HCT116 (cell line): Measurements from ENCODE around the gene IL19. TPM values are rescaled to one million over a fixed set of nuclear protein-coding genes. Genes with fewer than 3 reads are reported as not detected.

ENCODE experiments used
- ATAC-seq: fragments of 200-7000 bp; cut with Tn5 transposase; 2 replicates; pipeline ENCODE4 v1.9.1; 2020; ENCODE audit warnings: mild to moderate bottlenecking, moderate library complexity
- BruUV-seq: library from RNA; stranded (reverse); fragments of 400-500 nt; replicated peaks from 2 replicates; lab custom pipeline; 2021; lab: Mats Ljungman, UMichigan
- CTCF ChIA-PET: fragments of 300-600 bp; sonication (Branson Sonifier 250); formaldehyde crosslinking; loops from one replicate; lab custom pipeline; 2021; ENCODE audit warnings: antibody characterized with exemption; lab: Charles Lee
- POLR2A ChIA-PET: fragments of 300-600, 350-600 bp; sonication (Branson Sonifier 250); formaldehyde crosslinking; loops from one replicate; lab custom pipeline; 2021; ENCODE audit warnings: antibody characterized with exemption; lab: Charles Lee
- RAD21 ChIA-PET, 2 experiments: fragments of 300-600 bp; sonication (Branson Sonifier 250); formaldehyde crosslinking; loops; one replicate each; lab custom pipeline; 2023; ENCODE audit warnings: low total read pairs in 2 of 2; ENCODE audit not compliant: uncharacterized antibody in 2 of 2, unreplicated experiment in 2 of 2, low non-redundant PET in 1 of 2; lab: Charles Lee
- DNase-seq: peaks from one replicate; pipeline ENCODE4 v3.0.0-alpha.2; 2010; ENCODE audit warnings: low read depth, low spot score
- H2AFZ ChIP-seq: fragments of 200-600 bp; shearing (Covaris generic), sonication (generic); 2 replicates; pipeline ENCODE4 v1.6.1; 2017; ENCODE audit warnings: low read depth, mixed run types, mixed read lengths, antibody characterized with exemption, low read length; ENCODE audit not compliant: poor library complexity, severe bottlenecking
- H3K27ac ChIP-seq: 2 replicates; pipeline ENCODE4 v1.5.1; 2012; ENCODE audit warnings: low read depth, low read length
- H3K27me3 ChIP-seq: fragments of 200-600 bp; sonication (generic); 2 replicates; pipeline ENCODE4 v1.6.1; 2016; ENCODE audit warnings: mixed run types, low read length, mixed read lengths; ENCODE audit not compliant: insufficient read depth
- H3K36me3 ChIP-seq, 2 experiments: fragments of 200-500 bp in 1 of 2; fragments of 200-600 bp in 1 of 2; sonication (Bioruptor generic) in 1 of 2; sonication (generic) in 1 of 2; 2 replicates each; pipeline versions ENCODE4 v1.5.1 to v1.6.1; 2014 to 2016; ENCODE audit warnings: low read length in 2 of 2, inconsistent platforms in 1 of 2, mixed read lengths in 1 of 2, mixed run types in 1 of 2; ENCODE audit not compliant: insufficient read depth in 2 of 2, control insufficient read depth in 1 of 2
- H3K4me1 ChIP-seq, 2 experiments: fragments of 200-600 bp in 1 of 2; sonication (generic) in 1 of 2; 2 replicates each; pipeline versions ENCODE4 v1.5.1 to v1.6.1; 2012 to 2017; ENCODE audit warnings: low read length in 2 of 2, inconsistent platforms in 1 of 2, mild to moderate bottlenecking in 1 of 2, mixed read lengths in 1 of 2, mixed run types in 1 of 2, moderate library complexity in 1 of 2; ENCODE audit not compliant: insufficient read depth in 2 of 2, control insufficient read depth in 1 of 2
- H3K4me2 ChIP-seq: fragments of 200-600 bp; sonication (generic); 2 replicates; pipeline ENCODE4 v1.6.1; 2017; ENCODE audit warnings: mixed run types, low read length, mixed read lengths
- H3K4me3 ChIP-seq, 2 experiments: fragments of 200-600 bp in 1 of 2; sonication (generic) in 1 of 2; replicated peaks in 1 of 2; 2 replicates each; pipeline ENCODE4 v1.5.1; 2011 to 2016; ENCODE audit warnings: low read length in 2 of 2, control low read depth in 1 of 2, low read depth in 1 of 2, mild to moderate bottlenecking in 1 of 2, mixed read lengths in 1 of 2, mixed run types in 1 of 2
- H3K79me2 ChIP-seq: fragments of 200-600 bp; sonication (generic); 2 replicates; pipeline ENCODE4 v1.6.1; 2017; ENCODE audit warnings: mild to moderate bottlenecking, mixed run types, low read length, moderate library complexity, mixed read lengths; ENCODE audit not compliant: insufficient read depth
- H3K9ac ChIP-seq: fragments of 200-600 bp; sonication (generic); 2 replicates; pipeline ENCODE4 v1.6.1; 2016; ENCODE audit warnings: low read length, mixed read lengths
- H3K9me2 ChIP-seq: fragments of 200-600 bp; sonication (generic), shearing (Covaris generic); 2 replicates; pipeline ENCODE4 v1.6.1; 2017; ENCODE audit warnings: mixed run types, mild to moderate bottlenecking, moderate library complexity; ENCODE audit not compliant: insufficient read depth
- H3K9me3 ChIP-seq, 2 experiments: fragments of 200-500 bp in 1 of 2; fragments of 200-600 bp in 1 of 2; sonication (Bioruptor generic) in 1 of 2; sonication (generic) in 1 of 2; 2 replicates each; pipeline ENCODE4 v1.6.1; 2014 to 2017; ENCODE audit warnings: low read length in 2 of 2, mixed read lengths in 2 of 2, inconsistent platforms in 1 of 2, low read depth in 1 of 2, mild to moderate bottlenecking in 1 of 2, mixed run types in 1 of 2, moderate library complexity in 1 of 2; ENCODE audit not compliant: control insufficient read depth in 1 of 2, insufficient read depth in 1 of 2
- H4K20me1 ChIP-seq: fragments of 200-600 bp; sonication (generic), shearing (Covaris generic); 2 replicates; pipeline ENCODE4 v1.6.1; 2017; ENCODE audit warnings: mixed run types, mild to moderate bottlenecking, moderate library complexity; ENCODE audit not compliant: insufficient read depth
- CBX3 ChIP-seq: IDR thresholded peaks from 2 replicates; pipeline ENCODE4 v1.6.1; 2012; ENCODE audit warnings: low read depth
- POLR2AphosphoS5 ChIP-seq: IDR thresholded peaks from 2 replicates; pipeline ENCODE4 v1.6.1; 2011; ENCODE audit warnings: mild to moderate bottlenecking, low read depth, low read length, moderate library complexity
- SRF ChIP-seq: IDR thresholded peaks from 2 replicates; pipeline ENCODE4 v1.6.1; 2012; ENCODE audit warnings: low read depth
- YY1 ChIP-seq: IDR thresholded peaks from 2 replicates; pipeline ENCODE4 v1.6.1; 2011; ENCODE audit warnings: low read length, low read depth, moderate library complexity, mild to moderate bottlenecking; ENCODE audit not compliant: insufficient replicate concordance; ENCODE audit errors: extremely low read depth
- ZNF274 ChIP-seq: fragments of 200-500 bp; sonication (Bioruptor generic); IDR thresholded peaks from 2 replicates; pipeline ENCODE4 v1.6.1; 2014; ENCODE audit warnings: mild to moderate bottlenecking, low read depth, low read length, inconsistent platforms
- intact Hi-C: fragments of 100-400 bp; cut with micrococcal nuclease; formaldehyde crosslinking; loops from 2 replicates; pipeline ENCODE4 v1.10.0; 2022
- total RNA-seq: library from RNA; stranded (reverse); gene quantifications from one replicate; pipeline ENCODE4 v1.2.1, GENCODE V29; 2021; ENCODE audit not compliant: unreplicated experiment
- TF ChIP-seq, protein P1 (sequence below): IDR thresholded peaks from 2 replicates; pipeline ENCODE4 v1.6.1; 2012
- TF ChIP-seq, protein P2 (sequence below), 3 experiments: fragments of 200-600 bp in 1 of 3; sonication (generic) in 1 of 3; IDR thresholded peaks in 2 of 3; conservative IDR thresholded peaks in 1 of 3; 2 replicates each; pipeline ENCODE4 v1.5.1; 2012 to 2017; ENCODE audit warnings: low read depth in 2 of 3, low read length in 2 of 3, antibody characterized with exemption in 1 of 3, borderline replicate concordance in 1 of 3, control low read depth in 1 of 3, mild to moderate bottlenecking in 1 of 3, mixed read lengths in 1 of 3, mixed run types in 1 of 3, moderate library complexity in 1 of 3; ENCODE audit not compliant: insufficient read depth in 1 of 3
- TF ChIP-seq, protein P3 (sequence below): IDR thresholded peaks from 2 replicates; pipeline ENCODE4 v1.6.1; 2011; ENCODE audit warnings: mild to moderate bottlenecking, low read length, moderate library complexity; ENCODE audit not compliant: insufficient replicate concordance; ENCODE audit errors: extremely low read depth
- TF ChIP-seq, protein P4 (sequence below): IDR thresholded peaks from 2 replicates; pipeline ENCODE4 v1.6.1; 2012

The IL19 gene
- total RNA-seq, 1 experiment from 2014 or later = not detected

DNA sequence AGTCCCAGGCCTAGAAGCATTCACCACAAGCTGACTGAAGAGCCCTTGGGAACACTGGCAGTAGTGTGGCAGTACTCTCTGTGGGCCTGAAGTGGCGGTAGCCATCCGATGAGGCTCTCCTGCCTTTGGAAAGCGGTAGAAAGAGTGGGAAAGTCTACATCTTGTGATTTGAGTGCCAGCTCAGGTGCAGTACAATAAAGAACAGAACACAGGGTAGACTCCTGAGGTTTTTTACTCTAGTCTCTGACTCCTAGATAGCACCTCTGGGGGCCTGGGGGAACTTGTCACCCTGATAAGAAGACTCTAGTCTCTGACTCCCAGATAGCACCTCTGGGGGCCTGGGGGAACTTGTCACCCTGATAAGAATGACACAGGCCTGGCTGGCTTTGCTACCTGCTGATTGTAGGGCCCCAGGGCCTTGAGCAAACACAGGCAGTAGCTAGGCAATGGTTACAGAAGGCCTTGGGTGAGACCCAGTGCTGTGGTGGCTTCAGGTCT lies 76.8 kb downstream of the IL19 start:
- intact Hi-C loops = no loop called here
- ChIA-PET CTCF (interaction anchor here (1.0 kb wide), 1 partner anchor 10 kb away, joined by 3 read pairs; no protein-coding TSS in a partner anchor), RAD21 (no interaction called here), POLR2A (no interaction called here)
- Histone ChIP-seq H3K9me3 (peaks cover 0 to 5% of the 10 kb centered on the region in 2 experiments; a peak in 1 of 4 replicates), H3K27ac (no peak overlapping the region), H3K9ac (no peak overlapping the region), H3K9me2 (no peaks in the 10 kb centered on the region), H3K36me3 (no peaks in the 10 kb centered on the region), H3K4me1 (no peaks in the 10 kb centered on the region), H4K20me1 (no peaks in the 10 kb centered on the region), H2AFZ (no peak overlapping the region), H3K4me2 (no peak overlapping the region), H3K4me3 (no peak overlapping the region), H3K27me3 (no peaks in the 10 kb centered on the region), H3K79me2 (no peaks in the 10 kb centered on the region)
- DNase-seq = no peak
- no TSS peak for BruUV-seq
- ATAC-seq = no peak
- no peak for TF ChIP-seq POLR2AphosphoS5
- TF ChIP-seq SRF = no peak
- TF ChIP-seq, protein P1, sequence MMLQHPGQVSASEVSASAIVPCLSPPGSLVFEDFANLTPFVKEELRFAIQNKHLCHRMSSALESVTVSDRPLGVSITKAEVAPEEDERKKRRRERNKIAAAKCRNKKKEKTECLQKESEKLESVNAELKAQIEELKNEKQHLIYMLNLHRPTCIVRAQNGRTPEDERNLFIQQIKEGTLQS = no peak
- TF ChIP-seq, protein P2, sequence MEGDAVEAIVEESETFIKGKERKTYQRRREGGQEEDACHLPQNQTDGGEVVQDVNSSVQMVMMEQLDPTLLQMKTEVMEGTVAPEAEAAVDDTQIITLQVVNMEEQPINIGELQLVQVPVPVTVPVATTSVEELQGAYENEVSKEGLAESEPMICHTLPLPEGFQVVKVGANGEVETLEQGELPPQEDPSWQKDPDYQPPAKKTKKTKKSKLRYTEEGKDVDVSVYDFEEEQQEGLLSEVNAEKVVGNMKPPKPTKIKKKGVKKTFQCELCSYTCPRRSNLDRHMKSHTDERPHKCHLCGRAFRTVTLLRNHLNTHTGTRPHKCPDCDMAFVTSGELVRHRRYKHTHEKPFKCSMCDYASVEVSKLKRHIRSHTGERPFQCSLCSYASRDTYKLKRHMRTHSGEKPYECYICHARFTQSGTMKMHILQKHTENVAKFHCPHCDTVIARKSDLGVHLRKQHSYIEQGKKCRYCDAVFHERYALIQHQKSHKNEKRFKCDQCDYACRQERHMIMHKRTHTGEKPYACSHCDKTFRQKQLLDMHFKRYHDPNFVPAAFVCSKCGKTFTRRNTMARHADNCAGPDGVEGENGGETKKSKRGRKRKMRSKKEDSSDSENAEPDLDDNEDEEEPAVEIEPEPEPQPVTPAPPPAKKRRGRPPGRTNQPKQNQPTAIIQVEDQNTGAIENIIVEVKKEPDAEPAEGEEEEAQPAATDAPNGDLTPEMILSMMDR (IDR thresholded peaks at IDR 0.05 in 2 of 3, conservative IDR thresholded peaks at IDR 0.05 in 1 of 3; ENCODE audit: borderline replicate concordance in 1 of 3, insufficient read depth in 1 of 3, low read depth in 2 of 3, low read length in 2 of 3) = no peak
- TF ChIP-seq CBX3 = no peak
- TF ChIP-seq, protein P3, sequence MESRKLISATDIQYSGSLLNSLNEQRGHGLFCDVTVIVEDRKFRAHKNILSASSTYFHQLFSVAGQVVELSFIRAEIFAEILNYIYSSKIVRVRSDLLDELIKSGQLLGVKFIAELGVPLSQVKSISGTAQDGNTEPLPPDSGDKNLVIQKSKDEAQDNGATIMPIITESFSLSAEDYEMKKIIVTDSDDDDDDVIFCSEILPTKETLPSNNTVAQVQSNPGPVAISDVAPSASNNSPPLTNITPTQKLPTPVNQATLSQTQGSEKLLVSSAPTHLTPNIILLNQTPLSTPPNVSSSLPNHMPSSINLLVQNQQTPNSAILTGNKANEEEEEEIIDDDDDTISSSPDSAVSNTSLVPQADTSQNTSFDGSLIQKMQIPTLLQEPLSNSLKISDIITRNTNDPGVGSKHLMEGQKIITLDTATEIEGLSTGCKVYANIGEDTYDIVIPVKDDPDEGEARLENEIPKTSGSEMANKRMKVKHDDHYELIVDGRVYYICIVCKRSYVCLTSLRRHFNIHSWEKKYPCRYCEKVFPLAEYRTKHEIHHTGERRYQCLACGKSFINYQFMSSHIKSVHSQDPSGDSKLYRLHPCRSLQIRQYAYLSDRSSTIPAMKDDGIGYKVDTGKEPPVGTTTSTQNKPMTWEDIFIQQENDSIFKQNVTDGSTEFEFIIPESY = no peak
- TF ChIP-seq ZNF274 = no peak
- no peak for TF ChIP-seq YY1
- TF ChIP-seq, protein P4, sequence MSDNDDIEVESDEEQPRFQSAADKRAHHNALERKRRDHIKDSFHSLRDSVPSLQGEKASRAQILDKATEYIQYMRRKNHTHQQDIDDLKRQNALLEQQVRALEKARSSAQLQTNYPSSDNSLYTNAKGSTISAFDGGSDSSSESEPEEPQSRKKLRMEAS = no peak
